DND-41 (cell line): Measurements from ENCODE around the gene PLEKHG2.

ENCODE experiments used
- ATAC-seq: fragments of 200-7000 bp; cut with Tn5 transposase; 3 replicates; pipeline ENCODE4 v1.9.1; 2021; ENCODE audit warnings: low read depth; ENCODE audit not compliant: insufficient read depth
- DNase-seq: peaks from one replicate; pipeline ENCODE4 v3.0.0-alpha.2; 2020
- H2AFZ ChIP-seq: 2 replicates; pipeline ENCODE4 v1.6.0; 2012; ENCODE audit warnings: low read depth, low read length
- H3K27ac ChIP-seq: 2 replicates; pipeline ENCODE4 v1.5.1; 2012; ENCODE audit warnings: low read length, inconsistent platforms
- H3K27me3 ChIP-seq: fragments of 200-600 bp; sonication (generic); 2 replicates; pipeline ENCODE4 v1.6.0; 2012; ENCODE audit warnings: low read length, mild to moderate bottlenecking, inconsistent platforms; ENCODE audit not compliant: insufficient read depth, poor library complexity
- H3K36me3 ChIP-seq: 2 replicates; pipeline ENCODE4 v1.5.1; 2012; ENCODE audit warnings: low read length, inconsistent platforms; ENCODE audit not compliant: insufficient read depth
- H3K4me1 ChIP-seq: 2 replicates; pipeline ENCODE4 v1.5.1; 2012; ENCODE audit warnings: mild to moderate bottlenecking, low read length; ENCODE audit not compliant: insufficient read depth
- H3K4me2 ChIP-seq: 2 replicates; pipeline ENCODE4 v1.6.0; 2012; ENCODE audit warnings: mild to moderate bottlenecking, moderate library complexity, low read length, inconsistent platforms; ENCODE audit not compliant: insufficient read depth
- H3K4me3 ChIP-seq, 2 experiments: fragments of 200-600 bp in 1 of 2; shearing (Covaris generic) in 1 of 2; 2 replicates each; pipeline ENCODE4 v1.5.1; 2012 to 2016; ENCODE audit warnings: inconsistent platforms in 2 of 2, low read length in 2 of 2, mild to moderate bottlenecking in 2 of 2, low read depth in 1 of 2, moderate library complexity in 1 of 2
- H3K79me2 ChIP-seq: 2 replicates; pipeline ENCODE4 v1.6.0; 2012; ENCODE audit warnings: low read length, inconsistent platforms; ENCODE audit not compliant: insufficient read depth
- H3K9ac ChIP-seq: 2 replicates; pipeline ENCODE4 v1.6.0; 2012; ENCODE audit warnings: low read depth, mild to moderate bottlenecking, inconsistent platforms, low read length, moderate library complexity
- H3K9me3 ChIP-seq: 2 replicates; pipeline ENCODE4 v1.5.1; 2012; ENCODE audit warnings: low read length, moderate library complexity, mild to moderate bottlenecking, inconsistent platforms; ENCODE audit not compliant: insufficient read depth, severe bottlenecking
- H4K20me1 ChIP-seq: 2 replicates; pipeline ENCODE4 v1.6.0; 2012; ENCODE audit warnings: low read length; ENCODE audit not compliant: insufficient read depth
- CTCF ChIP-seq: IDR thresholded peaks from 2 replicates; pipeline ENCODE4 v1.5.1; 2012; ENCODE audit warnings: borderline replicate concordance, low read length, moderate library complexity, mild to moderate bottlenecking; ENCODE audit not compliant: poor library complexity, severe bottlenecking; ENCODE audit errors: extremely low read depth
- EZH2 ChIP-seq: IDR thresholded peaks from 3 replicates; pipeline ENCODE4 v1.6.1; 2012; ENCODE audit warnings: borderline replicate concordance, low read depth, mild to moderate bottlenecking, moderate library complexity, low read length, inconsistent platforms; ENCODE audit not compliant: severe bottlenecking

PLEKHG2 gene

DNA sequence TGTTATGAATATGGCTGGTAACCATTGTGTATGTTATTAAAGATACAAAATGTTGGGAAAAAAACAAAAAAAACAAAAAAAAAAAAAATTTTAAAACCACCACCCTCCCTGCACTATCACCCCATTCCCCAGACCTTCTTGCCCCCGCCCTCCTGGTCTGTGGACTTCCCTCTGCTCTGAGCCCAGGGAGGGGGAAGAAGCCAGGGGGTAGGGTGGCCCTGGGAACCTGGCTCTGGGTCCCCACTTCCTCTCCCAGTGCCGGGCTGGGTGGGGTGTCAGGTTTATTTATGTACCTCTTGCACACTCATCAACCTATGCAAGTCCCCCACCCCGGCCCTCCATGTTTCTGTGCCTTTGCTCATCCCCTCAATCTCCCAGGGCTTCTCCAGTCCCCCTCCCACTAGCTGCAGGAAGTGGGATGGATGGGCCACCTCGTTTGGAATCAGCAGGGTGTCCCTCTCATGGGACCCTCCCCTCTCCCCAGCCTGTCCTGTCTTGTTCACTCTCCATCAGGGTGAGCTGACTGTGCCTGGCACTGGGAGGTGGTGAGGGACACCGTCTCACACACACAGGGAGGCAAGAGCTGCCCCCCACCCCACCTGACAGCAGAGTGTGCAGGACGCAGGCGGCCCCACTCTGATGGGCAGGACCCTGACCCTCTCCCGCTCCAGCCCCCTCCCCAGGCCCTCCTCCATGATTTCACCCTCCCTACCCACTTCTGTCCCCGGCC lies 27.5 kb upstream of the PLEKHG2 start:
- Histone ChIP-seq H3K9ac (no peak overlapping the region), H4K20me1 (peaks cover 18% of the 10 kb centered on the region), H3K36me3 (peaks cover 96% of the 10 kb centered on the region), H3K79me2 (peaks cover 11% of the 10 kb centered on the region), H3K4me3 (no peak overlapping the region), H3K9me3 (no peaks in the 10 kb centered on the region), H3K27me3 (no peaks in the 10 kb centered on the region), H3K27ac (no peak overlapping the region), H3K4me1 (peaks cover 18% of the 10 kb centered on the region), H2AFZ (no peak overlapping the region), H3K4me2 (no peak overlapping the region)
- DNase-seq (no peak), ATAC-seq (0 out of 3 replicates have a peak, but pooled peaks have one; percentile 18)
- no peak for TF ChIP-seq CTCF

- DNase-seq: no peak
- Histone ChIP-seq H3K27me3 (no peaks in the 10 kb centered on the region), H3K79me2 (peaks cover 18% of the 10 kb centered on the region), H2AFZ (no peak overlapping the region), H3K9ac (no peak overlapping the region), H3K4me2 (no peak overlapping the region), H3K4me1 (peaks cover 22% of the 10 kb centered on the region), H4K20me1 (peaks cover 18% of the 10 kb centered on the region), H3K27ac (no peak overlapping the region), H3K4me3 (no peak overlapping the region), H3K36me3 (peaks cover 88% of the 10 kb centered on the region), H3K9me3 (no peaks in the 10 kb centered on the region)
- ATAC-seq: no peak
- TF ChIP-seq CTCF (no peak), EZH2 (no peak)
Observed at GRCh38 chr19:39385629-39386411, 26.6 kb upstream of the PLEKHG2 start.

- Histone ChIP-seq H3K4me1 (peaks cover 22% of the 10 kb centered on the region), H3K79me2 (peaks cover 21% of the 10 kb centered on the region), H3K27ac (no peak overlapping the region), H3K36me3 (peaks cover 81% of the 10 kb centered on the region), H4K20me1 (peaks cover 18% of the 10 kb centered on the region), H2AFZ (no peak overlapping the region), H3K4me3 (no peak overlapping the region), H3K4me2 (no peak overlapping the region), H3K9ac (no peak overlapping the region), H3K27me3 (no peaks in the 10 kb centered on the region), H3K9me3 (no peaks in the 10 kb centered on the region)
- ATAC-seq (no peak), DNase-seq (no peak)
- no peak for TF ChIP-seq CTCF
- TF ChIP-seq EZH2: no peak
Observed at GRCh38 chr19:39386557-39386956, 25.9 kb upstream of the PLEKHG2 start.
